Upper lobe of left lung (tissue), 6 donors: Measurements from ENCODE around the gene STN1. TPM values are rescaled to one million over a fixed set of nuclear protein-coding genes. Genes with fewer than 3 reads are reported as not detected.

ENCODE experiments used
- ATAC-seq, 2 donors: fragments of 200-7000 bp; cut with Tn5 transposase; one replicate each; pipeline ENCODE4 v1.9.1; 2022; ENCODE audit warnings: mild to moderate bottlenecking in 2 of 2, moderate library complexity in 2 of 2; ENCODE audit not compliant: low FRiP score in 2 of 2
- DNase-seq, 2 donors: peaks; one replicate each; pipeline ENCODE4 v3.0.0-alpha.2; 2019 to 2020
- H3K27ac ChIP-seq, 4 donors: fragments of 200-600 bp; sonication (generic); one replicate each; pipeline ENCODE4 v1.5.1; 2016 to 2019
- H3K27me3 ChIP-seq, 4 donors: fragments of 200-600 bp; sonication (generic); one replicate each; pipeline ENCODE4 v1.5.1; 2017 to 2019
- H3K36me3 ChIP-seq, 4 donors: fragments of 200-600 bp; sonication (generic); one replicate each; pipeline ENCODE4 v1.5.1; 2016 to 2019
- H3K4me1 ChIP-seq, 4 donors: fragments of 200-600 bp; sonication (generic); one replicate each; pipeline ENCODE4 v1.5.1; 2018 to 2019
- H3K4me3 ChIP-seq, 4 donors: fragments of 200-600 bp; sonication (generic); one replicate each; pipeline ENCODE4 v1.5.1; 2017 to 2019; ENCODE audit warnings: mild to moderate bottlenecking in 2 of 4, moderate library complexity in 1 of 4
- H3K9me3 ChIP-seq, 4 donors: fragments of 200-600 bp; sonication (generic); one replicate each; pipeline ENCODE4 v1.5.1; 2018 to 2019
- CTCF ChIP-seq, 6 experiments: fragments of 450-650 bp in 4 of 6; fragments of 200-600 bp in 2 of 6; sonication (generic) in 2 of 6; IDR thresholded peaks; one replicate each; pipeline ENCODE4 v1.5.1; 2016 to 2019; ENCODE audit warnings: antibody characterized with exemption in 6 of 6
- EP300 ChIP-seq, 4 donors: sonication (generic); formaldehyde crosslinking; IDR thresholded peaks; one replicate each; pipeline ENCODE4 v1.5.1; 2017; ENCODE audit warnings: antibody characterized with exemption in 4 of 4, control low read depth in 2 of 4
- POLR2A ChIP-seq, 4 donors: fragments of 450-650 bp; IDR thresholded peaks; one replicate each; pipeline ENCODE4 v1.5.1; 2016 to 2017; ENCODE audit warnings: antibody characterized with exemption in 4 of 4, mild to moderate bottlenecking in 2 of 4
- POLR2AphosphoS5 ChIP-seq, 2 donors: sonication (generic); formaldehyde crosslinking; IDR thresholded peaks; one replicate each; pipeline ENCODE4 v1.5.1; 2017; ENCODE audit warnings: antibody characterized with exemption in 2 of 2
- WGBS, 2 donors: methylation state at CpG; one replicate each; pipeline ENCODE4 v1.1.5; 2017 to 2018; 5-methylcytosine and 5-hydroxymethylcytosine counted together
- total RNA-seq, 6 donors: library from RNA; depleted of rRNA in 4 of 6; stranded (reverse); fragments of >200 nt in 4 of 6; gene quantifications; one replicate each; pipeline versions ENCODE4 v1.1.0 to v1.2.1, GENCODE V29; 2016 to 2021
- donor health status: DM: no; HTN: no; CAD: no; lungs with moderate emphysema.
- donor health status: DM: no; HTN: yes; CAD: no; lungs with severe emphysema.

STN1 gene
- total RNA-seq, 6 donors from 2014 or later = 36.3 to 71.4 (median 53.4) TPM

- WGBS, 2 donors = 5 to 23% methylated on average over 1 of the region's 1 CpG
- no peak for ATAC-seq
- DNase-seq = no peak
- H3K36me3 ChIP-seq = no peaks in the 10 kb centered on the region
- H3K4me1 ChIP-seq = peaks cover 37 to 51% (median 46%) of the 10 kb centered on the region in 4 donors
- no peaks in the 10 kb centered on the region for H3K27me3 ChIP-seq
- peak overlapping the region; percentile 26 to 73 (median 67) for H3K4me3 ChIP-seq
- peak overlapping the region; percentile 93 to 97 (median 95) for H3K27ac ChIP-seq
- TF ChIP-seq CTCF (IDR thresholded peaks at IDR 0.05) = no peak
- TF ChIP-seq EP300 (IDR thresholded peaks at IDR 0.05) = peak in 1 of 4 donors; percentile 33
- H3K9me3 ChIP-seq = no peaks in the 10 kb centered on the region
Observed at GRCh38 chr10:103916254-103916653, 1.7 kb downstream of the STN1 start.

DNA sequence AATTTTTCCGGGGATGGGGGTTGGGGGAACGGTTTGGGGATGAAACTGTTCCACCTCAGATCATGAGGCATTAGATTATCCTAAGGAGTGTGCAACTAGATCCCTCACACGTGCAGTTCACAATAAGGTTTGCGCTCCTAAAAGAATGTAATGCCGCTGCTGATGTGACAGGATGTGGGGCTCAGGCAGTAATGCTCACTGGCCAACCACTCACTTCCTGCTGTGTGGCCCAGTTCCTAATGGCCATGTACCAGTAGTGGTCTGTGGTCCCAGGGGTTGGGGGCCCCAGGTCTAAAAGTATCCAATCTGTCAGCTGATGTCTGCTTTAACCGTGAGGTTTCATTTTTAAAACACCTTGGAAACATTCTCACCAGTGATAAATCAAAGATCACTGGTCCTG, 2.2 kb downstream of the STN1 start:
- ATAC-seq (no peak), DNase-seq (peak in 1 of 2 donors; percentile 61)
- Histone ChIP-seq H3K27me3 (no peaks in the 10 kb centered on the region), H3K4me1 (peaks cover 40 to 55% (median 51%) of the 10 kb centered on the region in 4 donors), H3K27ac (peak overlapping the region; percentile 93 to 97 (median 95)), H3K36me3 (no peaks in the 10 kb centered on the region), H3K4me3 (peak overlapping the region in 3 of 4 donors; percentile 63 to 73 (median 71)), H3K9me3 (no peaks in the 10 kb centered on the region)
- TF ChIP-seq EP300 (IDR thresholded peaks at IDR 0.05) (peak in 1 of 4 donors; percentile 7), POLR2AphosphoS5 (IDR thresholded peaks at IDR 0.05) (peak in 1 of 2 donors; percentile 27), POLR2A (IDR thresholded peaks at IDR 0.05) (no peak)
- 27 to 43% methylated on average over 4 to 6 of the region's 6 CpGs for WGBS, 2 donors

- TF ChIP-seq EP300 (IDR thresholded peaks at IDR 0.05) (no peak), POLR2AphosphoS5 (IDR thresholded peaks at IDR 0.05) (no peak), CTCF (IDR thresholded peaks at IDR 0.05) (no peak), POLR2A (IDR thresholded peaks at IDR 0.05) (no peak)
- Histone ChIP-seq H3K27ac (peak overlapping the region in 3 of 4 donors; percentile 82 to 89 (median 86)), H3K4me3 (no peak overlapping the region), H3K36me3 (no peaks in the 10 kb centered on the region), H3K27me3 (no peaks in the 10 kb centered on the region), H3K9me3 (no peaks in the 10 kb centered on the region), H3K4me1 (peaks cover 59 to 75% (median 70%) of the 10 kb centered on the region in 4 donors)
- DNase-seq = no peak
- WGBS, 2 donors = 83 to 97% methylated on average over 4 of the region's 4 CpGs
- no peak for ATAC-seq
Observed at GRCh38 chr10:103912759-103913158, 5.2 kb downstream of the STN1 start.

GRCh38 chr10:103911021-103911459, 6.9 kb downstream of the STN1 start:
- no peak overlapping the region for H3K4me3 ChIP-seq
- no peaks in the 10 kb centered on the region for H3K36me3 ChIP-seq
- peaks cover 52 to 74% (median 65%) of the 10 kb centered on the region in 4 donors for H3K4me1 ChIP-seq
- peak overlapping the region; percentile 81 to 89 (median 84) for H3K27ac ChIP-seq
- TF ChIP-seq POLR2A (IDR thresholded peaks at IDR 0.05) (no peak), POLR2AphosphoS5 (IDR thresholded peaks at IDR 0.05) (peak in 1 of 2 donors; percentile 8)
- DNase-seq (no peak), ATAC-seq (peak in 1 of 2 donors; percentile 17)
- no peaks in the 10 kb centered on the region for H3K27me3 ChIP-seq
- WGBS, 2 donors = 52 to 61% methylated on average over 3 of the region's 3 CpGs
- no peaks in the 10 kb centered on the region for H3K9me3 ChIP-seq

DNA sequence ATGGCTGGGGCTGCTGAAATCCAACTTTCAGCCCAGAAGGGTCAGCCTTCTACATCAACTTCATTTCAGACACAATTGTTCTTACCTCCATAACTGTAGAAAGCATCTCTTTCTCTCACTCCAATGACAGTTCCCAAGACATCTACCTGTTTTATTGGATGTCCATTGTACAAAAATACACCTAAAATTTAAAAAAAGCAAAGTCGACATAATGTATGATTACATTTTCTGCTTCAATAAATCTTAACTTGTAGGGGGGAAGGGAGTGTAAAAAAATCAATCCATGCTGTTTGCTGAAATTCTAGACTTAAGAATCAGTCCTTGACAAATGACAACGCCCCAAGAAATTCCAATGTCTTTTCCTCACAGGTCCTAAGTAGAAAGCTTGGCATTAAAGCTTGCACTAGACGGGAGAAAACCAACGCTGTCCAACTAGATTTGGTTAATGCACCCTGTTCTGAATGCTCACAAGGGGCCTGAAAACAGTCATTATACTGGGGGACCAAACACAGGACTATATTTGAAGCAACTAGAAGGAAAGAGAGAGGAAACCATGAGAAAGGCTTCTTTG, 7.5 kb downstream of the STN1 start:
- Histone ChIP-seq H3K27ac (peak overlapping the region; percentile 81 to 89 (median 84)), H3K4me3 (no peak overlapping the region), H3K36me3 (peaks cover 0 to 2% (median 0%) of the 10 kb centered on the region in 4 donors), H3K4me1 (peaks cover 47 to 70% (median 62%) of the 10 kb centered on the region in 4 donors), H3K27me3 (no peaks in the 10 kb centered on the region), H3K9me3 (no peaks in the 10 kb centered on the region)
- no peak for DNase-seq
- 38 to 49% methylated on average over 4 of the region's 4 CpGs for WGBS, 2 donors
- peak in 1 of 4 donors; percentile 31 for TF ChIP-seq POLR2A (IDR thresholded peaks at IDR 0.05)
- no peak for TF ChIP-seq POLR2AphosphoS5 (IDR thresholded peaks at IDR 0.05)
- no peak for TF ChIP-seq CTCF (IDR thresholded peaks at IDR 0.05)
- TF ChIP-seq EP300 (IDR thresholded peaks at IDR 0.05) = no peak
- ATAC-seq = no peak
